GM19240 (cell line): ENCODE measurements around the gene ZNRF4.
"Not testable (repeated sequence)": the region's sequence is repeated elsewhere in the genome, so short reads cannot be mapped to it uniquely, and the experiment has no call there.

Source experiments
- DNase-seq: peaks from one replicate; pipeline ENCODE4 v3.0.0; 2011; ENCODE audit warnings: low spot score; ENCODE audit not compliant: insufficient read length

The ZNRF4 gene

GRCh38 chr19:5455367-5456129 is at the start of gene ZNRF4:
Gene ZNRF4, plus strand, starts transcription at chr19:5455417. Its CDS starts 75 bp downstream, at chr19:5455492.
- DNase-seq: no peak

GRCh38 chr19:5406198-5406597 is 49.0 kb upstream of the ZNRF4 start:
- not testable (repeated sequence) for DNase-seq

- DNase-seq: no peak
These were observed 48.4 kb upstream of the ZNRF4 start for GRCh38 chr19:5406816-5407215.

- DNase-seq: no peak
These were observed 47.9 kb upstream of the ZNRF4 start for GRCh38 chr19:5407356-5407755.

GRCh38 chr19:5417495-5418436 is 37.5 kb upstream of the ZNRF4 start:
- DNase-seq: no peak

GRCh38 chr19:5418677-5419076 is 36.5 kb upstream of the ZNRF4 start:
- DNase-seq: no peak

- no peak for DNase-seq
These were observed 34.3 kb upstream of the ZNRF4 start for GRCh38 chr19:5420953-5421352.

GRCh38 chr19:5423567-5424125 is 31.6 kb upstream of the ZNRF4 start:
- no peak for DNase-seq

GRCh38 chr19:5424192-5424973 is 30.8 kb upstream of the ZNRF4 start:
- no peak for DNase-seq

- DNase-seq: no peak
These were observed 30.0 kb upstream of the ZNRF4 start for GRCh38 chr19:5425260-5425659.

GRCh38 chr19:5430237-5430636 is 25.0 kb upstream of the ZNRF4 start:
- DNase-seq: no peak

- no peak for DNase-seq
These were observed 22.5 kb upstream of the ZNRF4 start for GRCh38 chr19:5432687-5433086.

- DNase-seq: no peak
These were observed 20.8 kb upstream of the ZNRF4 start for GRCh38 chr19:5434351-5434917.

GRCh38 chr19:5434970-5435641 is 20.1 kb upstream of the ZNRF4 start:
- no peak for DNase-seq

GRCh38 chr19:5435642-5436017 is 19.6 kb upstream of the ZNRF4 start:
- DNase-seq: no peak

- no peak for DNase-seq
These were observed 18.9 kb upstream of the ZNRF4 start for GRCh38 chr19:5436106-5436947.

- no peak for DNase-seq
These were observed 18.3 kb upstream of the ZNRF4 start for GRCh38 chr19:5436948-5437306.

- not testable (repeated sequence) for DNase-seq
These were observed 16.5 kb upstream of the ZNRF4 start for GRCh38 chr19:5438756-5439155.

- no peak for DNase-seq
These were observed 15.8 kb upstream of the ZNRF4 start for GRCh38 chr19:5439452-5439851.

- DNase-seq: no peak
These were observed 14.9 kb upstream of the ZNRF4 start for GRCh38 chr19:5440299-5440698.
